Tibial nerve (tissue), 4 donors: ENCODE results near the gene DDX51.

Source experiments
- EP300 ChIP-seq, 2 donors: sonication (generic); formaldehyde crosslinking; IDR thresholded peaks; one replicate each; pipeline ENCODE4 v1.6.1; 2017; ENCODE audit warnings: antibody characterized with exemption in 2 of 2, mild to moderate bottlenecking in 1 of 2
- POLR2A ChIP-seq, 2 donors: fragments of 450-650 bp; IDR thresholded peaks; one replicate each; pipeline ENCODE4 v1.6.1; 2017; ENCODE audit warnings: antibody characterized with exemption in 2 of 2, mild to moderate bottlenecking in 2 of 2, moderate library complexity in 2 of 2
- TF ChIP-seq, protein P1 (sequence below), 5 experiments: fragments of 200-600 bp in 3 of 5; fragments of 450-650 bp in 2 of 5; sonication (generic) in 3 of 5; IDR thresholded peaks; one replicate each; pipeline ENCODE4 v1.5.1; 2016 to 2019; ENCODE audit warnings: antibody characterized with exemption in 5 of 5, mild to moderate bottlenecking in 3 of 5, moderate library complexity in 2 of 5

DNA sequence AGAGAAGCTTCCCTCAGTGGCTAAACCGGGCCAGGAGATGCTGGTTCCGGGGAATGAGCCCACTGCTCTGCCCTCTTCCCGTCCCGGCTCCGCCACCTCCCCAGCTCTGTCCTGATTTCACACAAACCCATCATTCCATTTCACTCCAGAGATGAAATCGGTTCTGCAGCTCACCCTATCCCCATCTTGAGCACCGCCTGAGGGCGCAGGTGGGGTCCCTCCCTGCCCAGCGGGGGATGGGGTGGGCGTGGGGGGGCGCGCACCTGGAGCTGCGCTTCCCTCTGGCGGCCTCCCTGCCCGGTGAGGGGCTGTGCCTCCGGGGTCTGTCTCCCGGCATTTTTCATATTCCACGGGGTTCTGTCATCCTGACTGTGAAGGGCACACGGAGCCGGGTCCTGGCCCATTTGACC, 44.8 kb upstream of the DDX51 start:
- TF ChIP-seq, protein P1, sequence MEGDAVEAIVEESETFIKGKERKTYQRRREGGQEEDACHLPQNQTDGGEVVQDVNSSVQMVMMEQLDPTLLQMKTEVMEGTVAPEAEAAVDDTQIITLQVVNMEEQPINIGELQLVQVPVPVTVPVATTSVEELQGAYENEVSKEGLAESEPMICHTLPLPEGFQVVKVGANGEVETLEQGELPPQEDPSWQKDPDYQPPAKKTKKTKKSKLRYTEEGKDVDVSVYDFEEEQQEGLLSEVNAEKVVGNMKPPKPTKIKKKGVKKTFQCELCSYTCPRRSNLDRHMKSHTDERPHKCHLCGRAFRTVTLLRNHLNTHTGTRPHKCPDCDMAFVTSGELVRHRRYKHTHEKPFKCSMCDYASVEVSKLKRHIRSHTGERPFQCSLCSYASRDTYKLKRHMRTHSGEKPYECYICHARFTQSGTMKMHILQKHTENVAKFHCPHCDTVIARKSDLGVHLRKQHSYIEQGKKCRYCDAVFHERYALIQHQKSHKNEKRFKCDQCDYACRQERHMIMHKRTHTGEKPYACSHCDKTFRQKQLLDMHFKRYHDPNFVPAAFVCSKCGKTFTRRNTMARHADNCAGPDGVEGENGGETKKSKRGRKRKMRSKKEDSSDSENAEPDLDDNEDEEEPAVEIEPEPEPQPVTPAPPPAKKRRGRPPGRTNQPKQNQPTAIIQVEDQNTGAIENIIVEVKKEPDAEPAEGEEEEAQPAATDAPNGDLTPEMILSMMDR (IDR thresholded peaks at IDR 0.05): no peak
- TF ChIP-seq EP300 (IDR thresholded peaks at IDR 0.05) (no peak), POLR2A (IDR thresholded peaks at IDR 0.05) (no peak)
